ENCODE data around the gene SCN5A.

DNA sequence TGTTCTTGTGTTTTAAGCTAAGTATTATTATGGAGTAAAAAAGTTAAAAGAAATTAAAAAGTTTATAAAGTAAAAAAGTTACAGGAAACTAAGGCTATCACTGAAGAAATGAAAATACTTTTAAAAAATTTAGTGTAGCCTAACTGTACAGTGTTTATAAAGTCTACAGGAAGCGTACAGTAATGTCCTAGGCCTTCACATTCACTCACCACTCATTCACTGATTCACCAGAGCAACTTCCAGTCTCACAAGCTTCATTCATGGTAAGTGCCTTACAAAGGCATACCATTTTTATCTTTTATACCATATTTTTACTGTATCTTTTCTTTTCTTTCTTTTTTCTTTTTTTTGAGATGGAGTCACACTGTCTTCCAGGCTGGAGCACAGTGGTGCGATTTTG lies 40.7 kb upstream of the SCN5A start:
- TF ChIP-seq POLR2AphosphoS5 (IDR thresholded peaks at IDR 0.05; ENCODE audit: low read depth, low read length) (no peak), SIN3A (IDR thresholded peaks at IDR 0.05; ENCODE audit: borderline replicate concordance, insufficient read depth, low read depth, low read length) (no peak)
- TF ChIP-seq, protein P1, sequence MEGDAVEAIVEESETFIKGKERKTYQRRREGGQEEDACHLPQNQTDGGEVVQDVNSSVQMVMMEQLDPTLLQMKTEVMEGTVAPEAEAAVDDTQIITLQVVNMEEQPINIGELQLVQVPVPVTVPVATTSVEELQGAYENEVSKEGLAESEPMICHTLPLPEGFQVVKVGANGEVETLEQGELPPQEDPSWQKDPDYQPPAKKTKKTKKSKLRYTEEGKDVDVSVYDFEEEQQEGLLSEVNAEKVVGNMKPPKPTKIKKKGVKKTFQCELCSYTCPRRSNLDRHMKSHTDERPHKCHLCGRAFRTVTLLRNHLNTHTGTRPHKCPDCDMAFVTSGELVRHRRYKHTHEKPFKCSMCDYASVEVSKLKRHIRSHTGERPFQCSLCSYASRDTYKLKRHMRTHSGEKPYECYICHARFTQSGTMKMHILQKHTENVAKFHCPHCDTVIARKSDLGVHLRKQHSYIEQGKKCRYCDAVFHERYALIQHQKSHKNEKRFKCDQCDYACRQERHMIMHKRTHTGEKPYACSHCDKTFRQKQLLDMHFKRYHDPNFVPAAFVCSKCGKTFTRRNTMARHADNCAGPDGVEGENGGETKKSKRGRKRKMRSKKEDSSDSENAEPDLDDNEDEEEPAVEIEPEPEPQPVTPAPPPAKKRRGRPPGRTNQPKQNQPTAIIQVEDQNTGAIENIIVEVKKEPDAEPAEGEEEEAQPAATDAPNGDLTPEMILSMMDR (IDR thresholded peaks at IDR 0.05), result no peak

All from Panc1 (cell line).